Caki2 (cell line): ENCODE data around the gene ROR2. TPM values are rescaled to one million over a fixed set of nuclear protein-coding genes. Genes with fewer than 3 reads are reported as not detected.
A peak's percentile ranks its signal among the peaks of the same experiment; 100 is the strongest.

ENCODE experiments used
- DNase-seq: peaks from one replicate; pipeline ENCODE4 v3.0.0-alpha.2; 2015; ENCODE audit warnings: low read depth
- in situ Hi-C: cut with HindIII; loops from 2 replicates; pipeline ENCODE4 v1.10.0; 2016; ENCODE audit warnings: low sequenced_read_pairs, low pct_unique_long_range_greater_than_20kb, mixed read lengths
- total RNA-seq: library from RNA; depleted of rRNA; stranded (reverse); fragments of >200 nt; shearing (Covaris generic); gene quantifications from 2 replicates; pipeline ENCODE4 v1.2.3, GENCODE V29; 2014; ENCODE audit warnings: low replicate concordance

ROR2 gene
- total RNA-seq, 1 experiment from 2014 or later: 8.4 TPM

GRCh38 chr9:91951944-91952520 lies 2.0 kb upstream of the ROR2 start:
- in situ Hi-C loops: no loop called here
- no peak for DNase-seq

- in situ Hi-C loops: no loop called here
- no peak for DNase-seq
These were observed 559 bp downstream of the ROR2 start for GRCh38 chr9:91949392-91949945.

GRCh38 chr9:91948597-91949391 lies 1.2 kb downstream of the ROR2 start:
- in situ Hi-C loops: no loop called here
- peak; percentile 61 for DNase-seq

- in situ Hi-C loops: no loop called here
These were observed 1.9 kb downstream of the ROR2 start for GRCh38 chr9:91948101-91948596.

GRCh38 chr9:91946653-91947488 lies 3.2 kb downstream of the ROR2 start:
- in situ Hi-C loops: no loop called here
- no peak for DNase-seq

More at GRCh38 chr9:91948101-91948596, 1.9 kb downstream of the ROR2 start:
- no peak for DNase-seq

GRCh38 chr9:91946196-91946595 lies 3.8 kb downstream of the ROR2 start:
- DNase-seq: no peak
- in situ Hi-C loops: no loop called here

- DNase-seq: no peak
- in situ Hi-C loops: no loop called here
These were observed 4.5 kb downstream of the ROR2 start for GRCh38 chr9:91945277-91946085.

GRCh38 chr9:91944711-91945110 lies 5.3 kb downstream of the ROR2 start:
- no peak for DNase-seq
- in situ Hi-C loops: no loop called here

- in situ Hi-C loops: no loop called here
- DNase-seq: no peak
These were observed 6.3 kb downstream of the ROR2 start for GRCh38 chr9:91943478-91944470.

GRCh38 chr9:91942201-91942600 lies 7.8 kb downstream of the ROR2 start:
- in situ Hi-C loops: no loop called here
- no peak for DNase-seq

GRCh38 chr9:91939978-91940377 lies 10.1 kb downstream of the ROR2 start:
- DNase-seq: no peak

GRCh38 chr9:91937727-91938126 lies 12.3 kb downstream of the ROR2 start:
- no peak for DNase-seq
- in situ Hi-C loops: no loop called here

More at GRCh38 chr9:91939978-91940377, 10.1 kb downstream of the ROR2 start:
- in situ Hi-C loops: no loop called here

GRCh38 chr9:91937056-91937455 lies 13.0 kb downstream of the ROR2 start:
- in situ Hi-C loops: no loop called here
- no peak for DNase-seq

- in situ Hi-C loops: no loop called here
- DNase-seq: no peak
These were observed 14.1 kb downstream of the ROR2 start for GRCh38 chr9:91935805-91936514.

- no peak for DNase-seq
- in situ Hi-C loops: no loop called here
These were observed 14.8 kb downstream of the ROR2 start for GRCh38 chr9:91935066-91935749.

GRCh38 chr9:91934654-91935053 lies 15.4 kb downstream of the ROR2 start:
- in situ Hi-C loops: no loop called here
- no peak for DNase-seq
